HAP-1 (cell line): ENCODE measurements around the gene RNH1.

Experiments used
- DNase-seq, 2 experiments: peaks; one replicate each; pipeline ENCODE4 v3.0.0-alpha.2; 2016 to 2020; ENCODE audit warnings: low spot score in 2 of 2
- H3K27me3 ChIP-seq: fragments of 250-450 bp; sonication (Bioruptor Pico); 2 replicates; pipeline ENCODE4 v1.5.1; 2020; ENCODE audit warnings: low read depth, mild to moderate bottlenecking, moderate library complexity
- H3K36me3 ChIP-seq: fragments of 250-450 bp; sonication (Bioruptor Pico); replicated peaks from 2 replicates; pipeline ENCODE4 v1.5.1; 2020; ENCODE audit warnings: mild to moderate bottlenecking
- H3K4me1 ChIP-seq: fragments of 250-450 bp; sonication (Bioruptor Pico); 2 replicates; pipeline ENCODE4 v1.5.1; 2020; ENCODE audit warnings: mild to moderate bottlenecking
- H3K4me3 ChIP-seq: fragments of 250-450 bp; sonication (Bioruptor Pico); 2 replicates; pipeline ENCODE4 v1.5.1; 2020; ENCODE audit warnings: mild to moderate bottlenecking, moderate library complexity
- H3K9me3 ChIP-seq: fragments of 250-450 bp; sonication (Bioruptor Pico); 2 replicates; pipeline ENCODE4 v1.5.1; 2020; ENCODE audit warnings: mild to moderate bottlenecking, moderate library complexity
- in situ Hi-C: fragments of 300-500 bp; cut with MboI; formaldehyde crosslinking; loops from 3 replicates; pipeline ENCODE4 v1.14.3; 2020; ENCODE audit warnings: low sequenced_read_pairs, inconsistent platforms, mixed read lengths

The RNH1 gene

DNA sequence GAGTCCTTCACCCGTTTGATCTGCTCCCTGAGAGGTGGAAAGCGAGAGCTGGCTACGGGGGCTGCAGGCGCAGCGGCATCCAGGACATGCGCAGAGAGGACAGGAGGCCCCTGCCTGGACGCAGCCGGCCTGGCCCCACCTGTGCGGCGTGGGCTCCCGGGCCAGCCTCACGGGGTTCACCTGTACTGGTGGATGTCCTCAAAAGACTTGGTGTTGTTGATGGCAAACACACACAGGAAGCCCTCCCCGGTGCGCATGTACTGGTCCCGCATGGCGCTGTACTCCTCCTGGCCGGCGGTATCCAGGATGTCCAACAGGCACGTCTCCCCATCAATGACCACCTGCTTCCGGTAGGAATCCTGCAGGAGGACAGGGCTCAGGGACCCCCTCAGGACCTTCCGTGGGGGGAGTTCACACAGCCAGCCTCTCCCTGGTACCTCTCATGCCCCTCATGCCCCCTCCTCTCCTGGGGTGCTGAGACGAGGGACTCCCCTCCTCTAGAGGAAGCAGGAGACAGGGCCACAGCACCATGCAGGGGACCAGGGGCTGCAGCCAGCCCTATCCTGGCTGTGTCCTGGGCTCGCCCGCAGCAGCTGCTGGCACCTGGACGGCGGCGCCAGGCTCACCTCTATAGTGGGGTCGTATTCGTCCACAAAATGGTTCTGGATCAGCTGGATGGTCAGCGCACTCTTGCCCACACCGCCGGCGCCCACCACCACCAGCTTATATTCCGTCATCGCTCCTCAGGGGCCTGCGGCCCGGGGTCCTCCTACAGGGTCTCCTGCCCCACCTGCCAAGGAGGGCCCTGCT is 26.7 kb upstream of the RNH1 start:
- Histone ChIP-seq H3K27me3 (no peaks in the 10 kb centered on the region), H3K36me3 (peaks cover 26% of the 10 kb centered on the region), H3K4me3 (peak overlapping the region; percentile 77; the same call in 1 of the 2 replicates), H3K9me3 (no peaks in the 10 kb centered on the region), H3K4me1 (no peaks in the 10 kb centered on the region; the same call in 1 of the 2 replicates)
- in situ Hi-C loops, result no loop called here
- DNase-seq, result no peak

- no peaks in the 10 kb centered on the region for H3K27me3 ChIP-seq
- no peak for DNase-seq
- peaks cover 26% of the 10 kb centered on the region for H3K36me3 ChIP-seq
- H3K4me1 ChIP-seq, result no peaks in the 10 kb centered on the region; the same call in 1 of the 2 replicates
- no peak overlapping the region for H3K4me3 ChIP-seq
- H3K9me3 ChIP-seq, result no peaks in the 10 kb centered on the region
- in situ Hi-C loops, result no loop called here
Measured at GRCh38 chr11:532986-533585, 26.0 kb upstream of the RNH1 start.

DNA sequence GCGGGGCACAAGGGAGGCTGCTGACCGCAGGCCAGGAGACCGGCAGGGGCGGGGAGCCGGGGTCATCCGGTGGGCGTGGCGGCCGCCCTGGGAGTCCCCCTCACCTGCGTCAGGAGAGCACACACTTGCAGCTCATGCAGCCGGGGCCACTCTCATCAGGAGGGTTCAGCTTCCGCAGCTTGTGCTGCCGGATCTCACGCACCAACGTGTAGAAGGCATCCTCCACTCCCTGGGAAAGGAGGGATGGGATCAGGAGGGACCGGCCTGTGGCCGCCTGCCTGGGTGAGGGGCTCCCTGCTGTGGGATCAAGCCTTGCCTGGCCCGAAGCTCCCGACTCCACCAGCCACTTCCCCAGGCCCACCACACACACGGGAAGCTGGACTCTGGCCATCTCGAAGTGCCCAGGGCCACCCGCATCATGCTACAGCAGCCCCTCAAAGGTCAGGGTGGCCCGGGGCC is 25.5 kb upstream of the RNH1 start:
- no peaks in the 10 kb centered on the region for H3K27me3 ChIP-seq
- DNase-seq, result no peak
- no peaks in the 10 kb centered on the region for H3K9me3 ChIP-seq
- H3K4me1 ChIP-seq, result no peaks in the 10 kb centered on the region; the same call in 1 of the 2 replicates
- H3K36me3 ChIP-seq, result peaks cover 26% of the 10 kb centered on the region
- in situ Hi-C loops, result no loop called here
- H3K4me3 ChIP-seq, result no peak overlapping the region

DNA sequence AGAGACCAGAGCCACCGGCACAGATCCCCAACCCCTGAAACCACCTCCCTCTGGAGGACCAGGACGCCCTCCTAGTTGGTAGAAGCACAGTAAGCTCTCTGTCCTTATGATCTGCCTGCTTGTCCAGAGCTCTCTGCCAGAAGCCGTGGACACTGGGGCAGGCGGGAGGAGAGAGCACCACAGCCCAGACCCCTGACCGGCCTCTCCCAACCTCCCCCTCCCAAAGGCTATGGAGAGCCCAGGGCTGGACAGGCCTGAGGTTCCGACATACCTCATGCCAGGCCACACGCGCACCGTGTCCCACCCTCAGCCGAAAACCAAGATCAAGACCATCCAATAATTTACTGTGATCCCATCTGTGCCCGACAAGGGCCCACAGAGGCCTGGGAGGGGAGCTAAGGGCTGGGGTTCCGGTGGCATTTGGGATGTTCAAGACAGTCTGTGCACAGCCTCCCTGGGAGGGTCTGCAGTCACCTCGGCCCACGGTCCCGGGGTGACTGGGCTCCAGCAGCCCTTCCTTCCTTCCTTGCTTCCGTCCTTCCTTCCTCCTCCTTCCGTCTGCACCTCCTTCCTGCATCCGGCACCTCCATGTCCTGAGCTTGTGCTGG is 25.0 kb upstream of the RNH1 start:
- H3K4me3 ChIP-seq, result no peak overlapping the region
- in situ Hi-C loops, result no loop called here

DNA sequence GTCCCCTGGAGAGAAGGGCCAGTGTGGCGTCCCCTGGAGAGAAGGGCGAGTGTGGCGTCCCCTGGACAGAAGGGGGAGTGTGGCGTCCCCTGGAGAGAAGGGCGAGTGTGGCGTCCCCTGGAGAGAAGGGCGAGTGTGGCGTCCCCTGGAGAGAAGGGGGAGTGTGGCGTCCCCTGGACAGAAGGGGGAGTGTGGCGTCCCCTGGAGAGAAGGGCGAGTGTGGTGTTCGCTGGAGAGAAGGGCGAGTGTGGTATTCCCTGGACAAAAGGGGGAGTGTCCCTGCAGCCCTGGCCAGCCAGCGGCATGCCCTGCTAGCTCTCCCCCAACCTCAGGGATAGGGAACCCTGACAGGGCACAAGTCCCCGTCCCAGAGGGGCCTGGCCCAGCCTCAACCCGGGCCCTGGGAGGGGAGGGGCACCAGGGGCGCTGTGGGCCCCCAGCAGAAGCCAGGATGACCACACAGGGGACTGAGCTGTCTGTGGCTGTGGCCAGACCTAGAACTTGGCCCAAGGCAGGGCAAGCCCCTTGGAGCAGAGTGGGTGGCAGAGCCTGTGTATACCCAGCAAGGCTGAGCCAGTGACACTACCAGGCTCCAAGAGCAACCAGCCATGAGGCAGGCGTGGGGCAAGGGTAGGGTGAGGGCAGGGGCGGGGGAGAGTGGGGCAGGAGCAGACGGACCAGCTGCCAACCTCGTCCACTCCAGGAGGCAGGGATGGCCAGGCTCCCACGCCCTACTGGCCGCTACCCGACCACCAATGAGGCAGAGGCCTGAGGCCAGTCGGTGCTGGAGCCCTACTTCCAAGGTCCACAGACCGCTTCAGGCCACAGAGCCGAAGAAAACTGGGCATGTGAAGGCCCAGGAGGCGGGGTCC is 24.2 kb upstream of the RNH1 start:
- peaks cover 26% of the 10 kb centered on the region for H3K36me3 ChIP-seq
- H3K4me1 ChIP-seq, result no peaks in the 10 kb centered on the region
- no peaks in the 10 kb centered on the region for H3K9me3 ChIP-seq
- in situ Hi-C loops, result no loop called here
- H3K4me3 ChIP-seq, result no peak overlapping the region
- no peak for DNase-seq
- H3K27me3 ChIP-seq, result no peaks in the 10 kb centered on the region

More for the DNA sequence above, 25.0 kb upstream of the RNH1 start:
- H3K27me3 ChIP-seq, result no peaks in the 10 kb centered on the region
- H3K9me3 ChIP-seq, result no peaks in the 10 kb centered on the region
- DNase-seq, result no peak
- no peaks in the 10 kb centered on the region; the same call in 1 of the 2 replicates for H3K4me1 ChIP-seq
- H3K36me3 ChIP-seq, result peaks cover 26% of the 10 kb centered on the region

DNA sequence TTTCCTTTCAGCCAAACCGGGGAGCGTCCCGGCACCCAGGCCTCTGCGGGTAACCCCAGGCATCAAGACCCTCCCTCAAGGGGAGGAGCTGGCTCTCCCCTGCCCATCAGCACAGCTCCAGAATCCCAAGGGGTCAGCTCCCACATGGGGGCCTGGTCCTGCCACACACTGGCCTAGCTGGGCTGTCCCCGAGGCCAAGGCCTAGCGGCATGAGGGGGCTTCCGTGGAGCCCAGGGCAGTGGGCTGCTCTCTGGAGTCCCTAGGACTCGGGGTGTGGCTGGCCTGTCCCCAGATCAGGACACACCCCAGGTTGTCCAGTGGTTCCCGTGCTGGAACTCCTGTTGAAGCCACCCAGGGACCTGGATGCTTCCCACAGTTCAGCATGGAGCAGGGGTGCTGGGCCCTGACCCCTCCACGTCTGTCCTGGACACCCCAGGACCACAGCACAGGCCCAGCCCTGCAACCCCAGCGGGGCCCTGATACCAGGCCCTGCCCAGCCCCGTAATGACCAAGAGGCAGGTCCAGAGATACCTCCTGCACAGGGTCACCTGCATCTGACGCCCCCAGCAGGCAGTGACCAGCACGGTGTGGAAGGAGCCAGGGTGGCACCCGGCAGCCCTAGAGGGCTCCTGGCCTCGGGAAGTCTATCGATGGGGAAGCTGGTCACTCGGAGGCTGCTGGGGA is 22.8 kb upstream of the RNH1 start:
- DNase-seq, result no peak
- Histone ChIP-seq H3K4me1 (no peaks in the 10 kb centered on the region), H3K27me3 (no peaks in the 10 kb centered on the region), H3K9me3 (no peaks in the 10 kb centered on the region), H3K4me3 (no peak overlapping the region), H3K36me3 (peaks cover 26% of the 10 kb centered on the region)
- in situ Hi-C loops, result no loop called here

- DNase-seq, result peak in 1 of 2 experiments; percentile 9
- H3K27me3 ChIP-seq, result no peaks in the 10 kb centered on the region
- H3K4me3 ChIP-seq, result no peak overlapping the region
- peaks cover 26% of the 10 kb centered on the region for H3K36me3 ChIP-seq
- in situ Hi-C loops, result no loop called here
- H3K4me1 ChIP-seq, result no peaks in the 10 kb centered on the region
- no peaks in the 10 kb centered on the region for H3K9me3 ChIP-seq
Measured at GRCh38 chr11:528815-529727, 22.0 kb upstream of the RNH1 start.

- peaks cover 19% of the 10 kb centered on the region for H3K36me3 ChIP-seq
- no peaks in the 10 kb centered on the region for H3K4me1 ChIP-seq
- DNase-seq, result no peak
- in situ Hi-C loops, result no loop called here
- H3K4me3 ChIP-seq, result no peak overlapping the region
- no peaks in the 10 kb centered on the region for H3K9me3 ChIP-seq
- no peaks in the 10 kb centered on the region for H3K27me3 ChIP-seq
Measured at GRCh38 chr11:528166-528814, 21.2 kb upstream of the RNH1 start.

GRCh38 chr11:526192-526591 is 19.1 kb upstream of the RNH1 start:
- no peaks in the 10 kb centered on the region for H3K27me3 ChIP-seq
- DNase-seq, result no peak
- H3K36me3 ChIP-seq, result no peaks in the 10 kb centered on the region
- no peak overlapping the region for H3K4me3 ChIP-seq
- H3K4me1 ChIP-seq, result no peaks in the 10 kb centered on the region
- no peaks in the 10 kb centered on the region for H3K9me3 ChIP-seq
- in situ Hi-C loops, result no loop called here

- Histone ChIP-seq H3K27me3 (no peaks in the 10 kb centered on the region), H3K4me1 (peaks cover 5% of the 10 kb centered on the region; the same call in 1 of the 2 replicates), H3K4me3 (no peak overlapping the region), H3K9me3 (peaks cover 4% of the 10 kb centered on the region), H3K36me3 (no peaks in the 10 kb centered on the region)
- DNase-seq, result no peak
- in situ Hi-C loops, result no loop called here
Measured at GRCh38 chr11:521177-521688, 14.2 kb upstream of the RNH1 start.

- Histone ChIP-seq H3K27me3 (no peaks in the 10 kb centered on the region), H3K36me3 (no peaks in the 10 kb centered on the region), H3K4me3 (no peak overlapping the region), H3K9me3 (peaks cover 7% of the 10 kb centered on the region), H3K4me1 (peaks cover 5% of the 10 kb centered on the region; the same call in 1 of the 2 replicates)
- DNase-seq, result no peak
- in situ Hi-C loops, result no loop called here
Measured at GRCh38 chr11:520428-521176, 13.6 kb upstream of the RNH1 start.
